Endothelial cell of umbilical vein (primary cell): ENCODE data around the gene SLAMF6. TPM values are rescaled to one million over a fixed set of nuclear protein-coding genes. Genes with fewer than 3 reads are reported as not detected.

Source experiments
- BruUV-seq: library from RNA; stranded (reverse); fragments of 400-500 nt; replicated peaks from 2 replicates; lab custom pipeline; 2021; lab: Mats Ljungman, UMichigan
- CTCF ChIA-PET: fragments of 300-600, 350-600 bp; sonication (Branson Sonifier 250); formaldehyde crosslinking; loops from one replicate; lab custom pipeline; 2021; ENCODE audit warnings: antibody characterized with exemption, inconsistent platforms; lab: Charles Lee
- POLR2A ChIA-PET: fragments of 300-600, 350-600 bp; sonication (Branson Sonifier 250); formaldehyde crosslinking; loops from one replicate; lab custom pipeline; 2021; ENCODE audit warnings: antibody characterized with exemption, inconsistent platforms; lab: Charles Lee
- DNase-seq: peaks from one replicate; pipeline ENCODE4 v3.0.0-alpha.2; 2011; ENCODE audit warnings: low read depth, low spot score
- FAIRE-seq: peaks from 2 replicates; lab custom pipeline; 2011; peaks lifted over from hg19 to GRCh38; lab: Jason Lieb, UNC
- H2AFZ ChIP-seq: 2 replicates; pipeline ENCODE4 v1.6.0; 2012; ENCODE audit warnings: low read depth, low read length, control low read depth, inconsistent platforms
- H3K27ac ChIP-seq: 2 replicates; pipeline ENCODE4 v1.5.1; 2011; ENCODE audit warnings: low read depth, mild to moderate bottlenecking, control low read depth, low read length, moderate library complexity; ENCODE audit not compliant: insufficient read depth
- H3K27me3 ChIP-seq, 2 experiments: 2 replicates each; pipeline versions ENCODE4 v1.6.0 to v1.6.1; 2011; ENCODE audit warnings: low read length in 2 of 2, mixed read lengths in 1 of 2; ENCODE audit not compliant: control insufficient read depth in 2 of 2, insufficient read depth in 2 of 2
- H3K36me3 ChIP-seq, 2 experiments: 2 replicates in 1 of 2; 3 replicates in 1 of 2; pipeline ENCODE4 v1.5.1; 2011; ENCODE audit warnings: low read length in 2 of 2, mild to moderate bottlenecking in 1 of 2, moderate library complexity in 1 of 2; ENCODE audit not compliant: control insufficient read depth in 2 of 2, insufficient read depth in 2 of 2; ENCODE audit errors: extremely low read depth in 1 of 2
- H3K4me1 ChIP-seq: 3 replicates; pipeline ENCODE4 v1.5.1; 2011; ENCODE audit warnings: mild to moderate bottlenecking, low read length; ENCODE audit not compliant: control insufficient read depth, insufficient read depth; ENCODE audit errors: extremely low read depth
- H3K4me2 ChIP-seq: 2 replicates; pipeline ENCODE4 v1.6.1; 2011; ENCODE audit warnings: low read length, control low read depth, mixed read lengths; ENCODE audit not compliant: insufficient read depth
- H3K4me3 ChIP-seq, 3 experiments: fragments of 200-600 bp in 1 of 3; sonication (generic), shearing (Covaris generic) in 1 of 3; replicated peaks in 1 of 3; 2 replicates each; pipeline ENCODE4 v1.5.1; 2011 to 2016; ENCODE audit warnings: control low read depth in 3 of 3, low read length in 3 of 3, mild to moderate bottlenecking in 2 of 3, inconsistent platforms in 1 of 3, low read depth in 1 of 3, moderate library complexity in 1 of 3; ENCODE audit not compliant: insufficient read depth in 1 of 3
- H3K79me2 ChIP-seq: 2 replicates; pipeline ENCODE4 v1.6.0; 2012; ENCODE audit warnings: low read length, inconsistent platforms; ENCODE audit not compliant: control insufficient read depth, insufficient read depth
- H3K9ac ChIP-seq: replicated peaks from 2 replicates; pipeline ENCODE3; 2011; ENCODE audit warnings: low read length, control low read depth; ENCODE audit not compliant: insufficient read depth; ENCODE audit errors: extremely low read depth
- H3K9me1 ChIP-seq: replicated peaks from 3 replicates; pipeline ENCODE4 v1.6.0; 2011; ENCODE audit warnings: mild to moderate bottlenecking, low read length; ENCODE audit not compliant: control insufficient read depth, insufficient read depth; ENCODE audit errors: extremely low read depth
- H3K9me3 ChIP-seq: replicated peaks from 2 replicates; pipeline ENCODE4 v1.5.1; 2012; ENCODE audit warnings: low read length, inconsistent platforms; ENCODE audit not compliant: control insufficient read depth, insufficient read depth
- H4K20me1 ChIP-seq: replicated peaks from 2 replicates; pipeline ENCODE3; 2011; ENCODE audit warnings: mild to moderate bottlenecking, low read length; ENCODE audit not compliant: control insufficient read depth, insufficient read depth; ENCODE audit errors: extremely low read depth
- EZH2 ChIP-seq: IDR thresholded peaks from 2 replicates; pipeline ENCODE4 v1.6.1; 2012; ENCODE audit warnings: borderline replicate concordance, low read depth, mild to moderate bottlenecking, moderate library complexity, low read length, inconsistent platforms; ENCODE audit not compliant: severe bottlenecking
- FOS ChIP-seq: IDR thresholded peaks from 2 replicates; pipeline ENCODE4 v1.6.1; 2011; ENCODE audit warnings: mild to moderate bottlenecking, low read length, moderate library complexity, borderline replicate concordance; ENCODE audit not compliant: insufficient read depth
- GATA2 ChIP-seq: IDR thresholded peaks from 2 replicates; pipeline ENCODE4 v1.7.0; 2011; ENCODE audit warnings: low read depth, mild to moderate bottlenecking, moderate library complexity, mixed read lengths, low read length; ENCODE audit not compliant: insufficient read length, insufficient read depth
- JUN ChIP-seq: IDR thresholded peaks from 2 replicates; pipeline ENCODE4 v1.6.1; 2011; ENCODE audit warnings: borderline replicate concordance, low read depth; ENCODE audit not compliant: insufficient read length, insufficient read depth
- MAX ChIP-seq: IDR thresholded peaks from 2 replicates; pipeline ENCODE4 v1.6.1; 2011; ENCODE audit not compliant: insufficient read depth, insufficient read length
- MYC ChIP-seq: IDR thresholded peaks from one replicate; pipeline ENCODE4 v1.6.1; 2011; ENCODE audit warnings: mild to moderate bottlenecking, low read depth, low read length
- POLR2A ChIP-seq: IDR thresholded peaks from 2 replicates; pipeline ENCODE4 v1.6.1; 2012; ENCODE audit warnings: low read depth, mild to moderate bottlenecking, control low read depth, low read length
- POLR2AphosphoS5 ChIP-seq: IDR thresholded peaks from 2 replicates; pipeline ENCODE4 v1.6.1; 2012; ENCODE audit warnings: low read depth, mild to moderate bottlenecking, control low read depth, low read length, moderate library complexity; ENCODE audit not compliant: insufficient read depth
- dilution Hi-C: fragments of 300-500 bp; cut with MboI; formaldehyde crosslinking; loops from one replicate; pipeline ENCODE4 v1.15.0; 2019; ENCODE audit warnings: low sequenced_read_pairs; ENCODE audit not compliant: extremely low pct_ligation_motif_present
- intact Hi-C: fragments of 100-400 bp; cut with micrococcal nuclease; formaldehyde crosslinking; loops from one replicate; pipeline ENCODE4 v1.10.0; 2022
- polyA plus RNA-seq, 4 experiments: library from polyadenylated mRNA; depleted of rRNA in 3 of 4; stranded (reverse) in 3 of 4; unstranded in 1 of 4; fragments of >200 nt; gene quantifications; 2 replicates each; pipeline versions ENCODE4 v1.2.1 to v1.2.3, GENCODE V29; 2011 to 2012; ENCODE audit warnings: missing spikeins in 1 of 4
- total RNA-seq: library from RNA; stranded (reverse); gene quantifications from 2 replicates; pipeline ENCODE4 v1.2.3, GENCODE V29; 2021
- TF ChIP-seq, protein P1 (sequence below), 2 donors: IDR thresholded peaks; 1 replicate in 1 of 2; 2 replicates in 1 of 2; pipeline ENCODE4 v1.5.1; 2011; ENCODE audit warnings: low read length in 2 of 2, mild to moderate bottlenecking in 2 of 2, moderate library complexity in 2 of 2, control low read depth in 1 of 2, inconsistent platforms in 1 of 2, low read depth in 1 of 2; ENCODE audit not compliant: insufficient read depth in 1 of 2; ENCODE audit errors: extremely low read depth in 1 of 2

Gene SLAMF6
- total and polyA plus RNA-seq, 2 donors (not counting 3 experiments of a cell fraction or from before 2014, with no cell fraction given), result not detected

DNA sequence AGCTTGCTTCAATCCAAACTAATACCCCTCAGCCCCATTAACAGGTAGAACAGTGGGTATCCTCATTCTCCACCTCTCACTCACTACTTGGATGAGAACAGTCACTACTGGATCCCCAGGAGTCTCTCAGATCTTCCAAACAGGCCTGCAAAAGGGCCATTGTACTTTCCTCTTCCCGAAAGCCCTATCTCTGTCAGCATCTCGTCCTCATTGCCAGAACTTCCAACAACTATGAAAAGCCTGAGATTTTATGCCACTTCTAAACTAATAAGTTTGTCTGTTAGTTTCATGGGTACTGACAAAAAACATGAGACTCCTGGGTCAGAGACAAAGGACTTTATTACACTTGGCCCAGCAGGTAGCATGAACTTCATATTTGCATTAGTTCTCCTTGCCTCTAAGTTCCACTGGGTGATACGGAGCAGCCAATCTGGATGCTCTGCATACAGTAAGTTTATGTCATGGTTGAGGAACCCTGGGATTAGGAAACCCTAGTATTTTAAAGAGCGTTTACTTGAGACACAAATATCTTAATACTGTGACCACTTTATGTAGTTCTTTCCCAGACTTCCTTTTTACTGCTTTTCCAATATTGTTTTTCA is 84.6 kb downstream of the SLAMF6 start:
- TF ChIP-seq POLR2A (no peak), FOS (no peak), JUN (no peak), POLR2AphosphoS5 (no peak), MYC (no peak), EZH2 (no peak), GATA2 (no peak), MAX (no peak)
- TF ChIP-seq, protein P1, sequence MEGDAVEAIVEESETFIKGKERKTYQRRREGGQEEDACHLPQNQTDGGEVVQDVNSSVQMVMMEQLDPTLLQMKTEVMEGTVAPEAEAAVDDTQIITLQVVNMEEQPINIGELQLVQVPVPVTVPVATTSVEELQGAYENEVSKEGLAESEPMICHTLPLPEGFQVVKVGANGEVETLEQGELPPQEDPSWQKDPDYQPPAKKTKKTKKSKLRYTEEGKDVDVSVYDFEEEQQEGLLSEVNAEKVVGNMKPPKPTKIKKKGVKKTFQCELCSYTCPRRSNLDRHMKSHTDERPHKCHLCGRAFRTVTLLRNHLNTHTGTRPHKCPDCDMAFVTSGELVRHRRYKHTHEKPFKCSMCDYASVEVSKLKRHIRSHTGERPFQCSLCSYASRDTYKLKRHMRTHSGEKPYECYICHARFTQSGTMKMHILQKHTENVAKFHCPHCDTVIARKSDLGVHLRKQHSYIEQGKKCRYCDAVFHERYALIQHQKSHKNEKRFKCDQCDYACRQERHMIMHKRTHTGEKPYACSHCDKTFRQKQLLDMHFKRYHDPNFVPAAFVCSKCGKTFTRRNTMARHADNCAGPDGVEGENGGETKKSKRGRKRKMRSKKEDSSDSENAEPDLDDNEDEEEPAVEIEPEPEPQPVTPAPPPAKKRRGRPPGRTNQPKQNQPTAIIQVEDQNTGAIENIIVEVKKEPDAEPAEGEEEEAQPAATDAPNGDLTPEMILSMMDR (IDR thresholded peaks at IDR 0.05; ENCODE audit: extremely low read depth in 1 of 2, insufficient read depth in 1 of 2, low read depth in 1 of 2, low read length in 2 of 2), result no peak
- no peaks in the 10 kb centered on the region for H3K4me1 ChIP-seq

More for the DNA sequence above, 84.6 kb downstream of the SLAMF6 start:
- Histone ChIP-seq H4K20me1 (no peaks in the 10 kb centered on the region), H3K9me3 (no peaks in the 10 kb centered on the region), H3K9ac (no peak overlapping the region), H3K79me2 (no peaks in the 10 kb centered on the region), H3K27ac (no peak overlapping the region), H3K36me3 (no peaks in the 10 kb centered on the region), H3K4me2 (no peak overlapping the region), H3K9me1 (peaks cover 2% of the 10 kb centered on the region), H3K4me3 (no peak overlapping the region), H3K27me3 (peaks cover 8 to 9% of the 10 kb centered on the region in 2 experiments), H2AFZ (no peak overlapping the region)
- dilution Hi-C loops, result no loop called here
- no peak for FAIRE-seq
- ChIA-PET POLR2A (no interaction called here), CTCF (interaction anchor here (1.0 kb wide), 1 partner anchor 10 kb away, joined by 3 read pairs; no protein-coding TSS in a partner anchor)
- intact Hi-C loops, result no loop called here
- BruUV-seq, result no TSS peak
- no peak for DNase-seq
